ENCODE data around the gene PGAP6.

GRCh38 chr16:380762-381011, 1.1 kb downstream of the PGAP6 start:
- no peak for TF ChIP-seq CTCF (conservative IDR thresholded peaks at IDR 0.05 in 1 of 2, IDR thresholded peaks at IDR 0.05 in 1 of 2; ENCODE audit: extremely low read depth in 1 of 2, insufficient read depth in 1 of 2, low read depth in 1 of 2, low read length in 2 of 2)
- TF ChIP-seq EZH2 (IDR thresholded peaks at IDR 0.05; ENCODE audit: borderline replicate concordance, low read length) = no peak
